CD4-positive, alpha-beta memory T cell (primary cell): ENCODE measurements around the gene ELMO1. TPM values are rescaled to one million over a fixed set of nuclear protein-coding genes. Genes with fewer than 3 reads are reported as not detected.

Source experiments
- CTCF ChIA-PET: fragments of 350-600 bp; sonication (Branson Sonifier 250); formaldehyde crosslinking; loops from one replicate; lab custom pipeline; 2021; ENCODE audit warnings: inconsistent platforms; ENCODE audit not compliant: partially characterized antibody; lab: Charles Lee
- POLR2A ChIA-PET: fragments of 350-600 bp; sonication (Branson Sonifier 250); formaldehyde crosslinking; loops from one replicate; lab custom pipeline; 2021; ENCODE audit not compliant: partially characterized antibody; lab: Charles Lee
- DNase-seq, 5 donors: peaks; one replicate each; pipeline versions ENCODE4 v3.0.0 to v3.0.0-alpha.2; 2020 to 2022; ENCODE audit warnings: mixed read lengths in 1 of 5
- H3K27ac ChIP-seq: one replicate; pipeline ENCODE4 v1.7.0; 2013; ENCODE audit warnings: low read depth, low read length
- H3K27me3 ChIP-seq: 2 replicates; pipeline ENCODE4 v1.7.0; 2013; ENCODE audit warnings: mild to moderate bottlenecking, low read length, moderate library complexity; ENCODE audit not compliant: insufficient read depth
- H3K36me3 ChIP-seq: 2 replicates; pipeline ENCODE4 v1.7.0; 2013; ENCODE audit warnings: mild to moderate bottlenecking, low read length, moderate library complexity; ENCODE audit not compliant: insufficient read depth
- H3K4me1 ChIP-seq: 2 replicates; pipeline ENCODE4 v1.7.0; 2013; ENCODE audit warnings: mild to moderate bottlenecking, low read length, moderate library complexity; ENCODE audit not compliant: insufficient read depth
- H3K4me3 ChIP-seq, 2 donors: one replicate each; pipeline ENCODE4 v1.7.0; 2013; ENCODE audit warnings: low read length in 2 of 2, mild to moderate bottlenecking in 1 of 2
- H3K9me3 ChIP-seq, 2 donors: one replicate each; pipeline ENCODE4 v1.7.0; 2013; ENCODE audit warnings: low read length in 2 of 2, control low read depth in 1 of 2; ENCODE audit not compliant: control insufficient read depth in 1 of 2
- H3K27ac Mint-ChIP-seq, 7 donors: one replicate each; pipeline ENCODE4 v1.8.0; 2020 to 2021; ENCODE audit warnings: mixed read lengths in 7 of 7, mild to moderate bottlenecking in 6 of 7, inconsistent platforms in 3 of 7, moderate library complexity in 3 of 7
- H3K27me3 Mint-ChIP-seq, 2 donors: one replicate each; pipeline ENCODE4 v1.8.0; 2020 to 2021; ENCODE audit warnings: mixed read lengths in 2 of 2
- H3K36me3 Mint-ChIP-seq, 2 donors: one replicate each; pipeline ENCODE4 v1.8.0; 2020 to 2021; ENCODE audit warnings: mixed read lengths in 2 of 2, inconsistent platforms in 1 of 2, mild to moderate bottlenecking in 1 of 2
- H3K4me1 Mint-ChIP-seq, 4 donors: one replicate each; pipeline ENCODE4 v1.8.0; 2020 to 2021; ENCODE audit warnings: mixed read lengths in 4 of 4, mild to moderate bottlenecking in 1 of 4
- H3K4me3 Mint-ChIP-seq, 8 donors: one replicate each; pipeline ENCODE4 v1.8.0; 2020 to 2021; ENCODE audit warnings: mixed read lengths in 8 of 8, mild to moderate bottlenecking in 7 of 8, moderate library complexity in 6 of 8, inconsistent platforms in 3 of 8
- H3K9me3 Mint-ChIP-seq, 8 donors: one replicate each; pipeline ENCODE4 v1.8.0; 2020 to 2021; ENCODE audit warnings: mixed read lengths in 8 of 8, mild to moderate bottlenecking in 5 of 8, inconsistent platforms in 3 of 8, moderate library complexity in 1 of 8
- intact Hi-C: fragments of 100-400 bp; cut with micrococcal nuclease; formaldehyde crosslinking; loops from one replicate; pipeline ENCODE4 v1.15.1; 2023
- polyA plus RNA-seq, 2 donors: library from polyadenylated mRNA; unstranded; fragments of 300-500 nt; fragmentation: Illumina TruSeq; gene quantifications; one replicate each; pipeline ENCODE4 v1.2.3, GENCODE V29; 2021
- total RNA-seq, 2 experiments: library from RNA; stranded (reverse); gene quantifications; one replicate each; pipeline ENCODE4 v1.2.3, GENCODE V29; 2021

Gene ELMO1
- total and polyA plus RNA-seq, 4 experiments from 2014 or later: 45.1 to 131 (median 111) TPM

DNA sequence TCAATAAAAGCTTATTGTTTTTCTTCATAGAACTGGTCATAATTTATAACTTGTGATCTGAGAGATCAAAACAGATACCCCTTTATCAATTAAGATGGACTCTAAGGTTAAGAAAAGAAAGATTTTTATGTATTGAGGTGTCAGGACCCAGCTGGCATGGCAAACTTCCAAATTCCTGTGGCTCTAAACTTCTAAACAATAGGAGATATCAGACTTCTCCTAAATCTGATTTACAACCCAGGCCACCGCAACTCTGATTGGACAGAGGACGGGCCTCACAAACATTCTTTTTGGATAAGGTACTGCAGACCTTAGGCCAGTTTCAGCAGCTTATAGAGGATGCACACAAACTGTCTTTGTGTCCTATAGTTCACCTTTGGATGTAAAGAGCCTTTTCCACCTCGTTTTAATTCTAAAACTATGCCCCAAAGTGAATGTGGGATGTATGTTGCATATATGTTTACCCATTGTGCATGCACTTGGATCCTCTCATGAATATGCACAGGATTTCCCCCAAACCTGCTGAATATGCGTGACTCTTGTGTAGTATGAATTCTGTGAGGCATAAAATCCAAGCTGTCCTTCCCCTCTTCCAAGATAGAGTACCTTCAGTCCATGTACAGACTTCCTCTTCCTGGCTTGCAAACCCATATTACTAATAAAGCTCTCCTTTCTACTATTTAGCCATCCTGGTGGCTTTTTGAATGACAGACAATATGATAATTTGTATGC, 69.0 kb downstream of the ELMO1 start:
- Mint-ChIP-seq H3K9me3 (peaks cover 0 to 26% (median 16%) of the 10 kb centered on the region in 8 donors), H3K27me3 (no peaks in the 10 kb centered on the region), H3K4me1 (peaks cover 26 to 41% (median 31%) of the 10 kb centered on the region in 4 donors), H3K4me3 (peak overlapping the region in 1 of 8 donors; percentile 43), H3K36me3 (peaks cover 24 to 47% of the 10 kb centered on the region in 2 donors), H3K27ac (peak overlapping the region in 3 of 7 donors; percentile 2 to 36 (median 10))
- Histone ChIP-seq H3K27ac (no peak overlapping the region), H3K4me1 (no peaks in the 10 kb centered on the region), H3K36me3 (no peaks in the 10 kb centered on the region), H3K9me3 (peaks cover 0 to 2% of the 10 kb centered on the region in 2 donors), H3K27me3 (no peaks in the 10 kb centered on the region), H3K4me3 (no peak overlapping the region)
- ChIA-PET POLR2A (no interaction called here), CTCF (interaction anchor here (0.9 kb wide), 1 partner anchor 26 kb away, joined by 3 read pairs; no protein-coding TSS in a partner anchor)
- intact Hi-C loops: loop anchor here (2.0 kb wide), 1 partner anchor 15 kb away; no protein-coding TSS in a partner anchor
- DNase-seq: no peak

DNA sequence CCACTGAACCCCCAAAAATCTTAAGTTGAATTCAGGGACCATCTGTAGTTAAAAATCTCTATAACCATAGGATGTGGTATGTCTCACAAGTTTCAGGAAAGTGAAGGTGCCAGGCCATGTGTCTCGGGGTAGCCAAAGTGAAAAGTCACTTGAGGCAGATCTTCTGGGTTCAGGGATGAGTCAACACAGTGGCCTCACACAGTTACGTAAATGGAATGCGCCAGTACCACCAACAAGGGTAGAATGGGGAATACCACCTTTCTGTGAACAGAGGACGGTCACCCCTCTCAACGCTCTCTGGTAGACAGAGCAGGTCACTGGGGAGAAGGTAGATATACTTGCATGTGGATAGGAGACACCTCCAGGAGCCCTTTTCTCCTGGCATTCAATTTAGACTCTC, 71.4 kb downstream of the ELMO1 start:
- peaks cover 0 to 2% of the 10 kb centered on the region in 2 donors for H3K9me3 ChIP-seq
- H3K4me1 Mint-ChIP-seq: peaks cover 20 to 32% (median 21%) of the 10 kb centered on the region in 4 donors
- H3K27ac Mint-ChIP-seq: no peak overlapping the region
- peaks cover 0 to 26% (median 16%) of the 10 kb centered on the region in 8 donors for H3K9me3 Mint-ChIP-seq
- no peaks in the 10 kb centered on the region for H3K36me3 ChIP-seq
- DNase-seq: no peak
- no peaks in the 10 kb centered on the region for H3K27me3 ChIP-seq
- H3K4me3 Mint-ChIP-seq: no peak overlapping the region
- no peaks in the 10 kb centered on the region for H3K27me3 Mint-ChIP-seq
- peaks cover 27 to 61% of the 10 kb centered on the region in 2 donors for H3K36me3 Mint-ChIP-seq
- H3K4me1 ChIP-seq: no peaks in the 10 kb centered on the region
- no peak overlapping the region for H3K4me3 ChIP-seq
- ChIA-PET POLR2A (no interaction called here), CTCF (no interaction called here)
- H3K27ac ChIP-seq: no peak overlapping the region
- intact Hi-C loops: no loop called here

DNA sequence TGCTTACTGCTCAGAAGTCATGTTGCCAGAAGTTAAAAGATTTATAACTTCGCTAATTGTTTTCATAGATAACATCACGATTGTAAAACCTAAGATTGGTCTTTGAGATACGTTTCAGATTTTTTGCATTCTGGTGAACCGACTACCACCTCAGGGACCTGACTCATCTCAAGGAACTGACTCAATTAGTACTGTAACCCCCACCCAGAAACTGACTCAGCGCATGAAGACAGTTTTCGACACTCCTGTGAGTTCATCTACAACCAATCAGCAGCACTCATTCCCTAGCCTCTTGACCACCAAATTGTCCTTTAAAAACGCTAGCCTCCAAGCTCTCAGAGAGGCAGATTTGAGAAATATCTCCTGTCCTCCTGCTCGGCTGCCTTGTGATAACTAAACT, 72.3 kb downstream of the ELMO1 start:
- intact Hi-C loops: no loop called here
- Mint-ChIP-seq H3K4me1 (peaks cover 20 to 34% (median 21%) of the 10 kb centered on the region in 4 donors), H3K27me3 (no peaks in the 10 kb centered on the region), H3K36me3 (peaks cover 27 to 63% of the 10 kb centered on the region in 2 donors), H3K4me3 (peak overlapping the region in 2 of 8 donors; percentile 3 to 26), H3K9me3 (peaks cover 0 to 26% (median 16%) of the 10 kb centered on the region in 8 donors), H3K27ac (peak overlapping the region in 2 of 7 donors; percentile 0 to 57)
- Histone ChIP-seq H3K9me3 (peaks cover 0 to 2% of the 10 kb centered on the region in 2 donors), H3K27me3 (no peaks in the 10 kb centered on the region), H3K27ac (no peak overlapping the region), H3K36me3 (no peaks in the 10 kb centered on the region), H3K4me1 (peaks cover 5% of the 10 kb centered on the region), H3K4me3 (no peak overlapping the region)
- ChIA-PET CTCF (no interaction called here), POLR2A (no interaction called here)
- no peak for DNase-seq

DNA sequence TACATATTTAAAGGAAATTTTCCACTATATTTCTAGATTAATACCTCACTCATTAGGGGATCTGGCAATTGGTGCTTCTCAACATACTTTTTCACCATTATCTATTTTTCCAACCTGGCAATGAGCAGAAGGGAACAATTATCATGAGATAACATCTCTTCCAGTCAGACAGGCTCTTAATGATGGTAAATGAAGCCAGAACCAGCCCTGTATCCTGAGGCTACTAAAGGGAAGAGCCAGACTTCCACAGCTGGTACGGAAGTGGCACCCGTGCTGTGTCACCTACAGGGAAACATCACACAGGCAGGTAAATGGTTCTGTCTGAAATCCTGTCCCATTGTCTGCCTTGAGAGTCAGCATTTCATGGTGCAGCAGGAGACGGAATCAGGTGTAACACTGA, 75.9 kb downstream of the ELMO1 start:
- H3K36me3 Mint-ChIP-seq: peaks cover 21 to 49% of the 10 kb centered on the region in 2 donors
- no peak overlapping the region for H3K27ac Mint-ChIP-seq
- intact Hi-C loops: no loop called here
- Histone ChIP-seq H3K4me3 (no peak overlapping the region), H3K27ac (no peak overlapping the region), H3K9me3 (peaks cover 0 to 2% of the 10 kb centered on the region in 2 donors), H3K36me3 (no peaks in the 10 kb centered on the region), H3K27me3 (no peaks in the 10 kb centered on the region), H3K4me1 (peaks cover 5% of the 10 kb centered on the region)
- no peak overlapping the region for H3K4me3 Mint-ChIP-seq
- no peak for DNase-seq
- CTCF ChIA-PET: interaction anchor here (1.1 to 1.2 kb wide), 2 partner anchors 8 to 88 kb away, joined by 4 to 5 read pairs; no protein-coding TSS in a partner anchor
- peaks cover 0 to 15% (median 12%) of the 10 kb centered on the region in 8 donors for H3K9me3 Mint-ChIP-seq
- POLR2A ChIA-PET: no interaction called here
- peaks cover 16 to 41% (median 25%) of the 10 kb centered on the region in 4 donors for H3K4me1 Mint-ChIP-seq
- H3K27me3 Mint-ChIP-seq: no peaks in the 10 kb centered on the region

DNA sequence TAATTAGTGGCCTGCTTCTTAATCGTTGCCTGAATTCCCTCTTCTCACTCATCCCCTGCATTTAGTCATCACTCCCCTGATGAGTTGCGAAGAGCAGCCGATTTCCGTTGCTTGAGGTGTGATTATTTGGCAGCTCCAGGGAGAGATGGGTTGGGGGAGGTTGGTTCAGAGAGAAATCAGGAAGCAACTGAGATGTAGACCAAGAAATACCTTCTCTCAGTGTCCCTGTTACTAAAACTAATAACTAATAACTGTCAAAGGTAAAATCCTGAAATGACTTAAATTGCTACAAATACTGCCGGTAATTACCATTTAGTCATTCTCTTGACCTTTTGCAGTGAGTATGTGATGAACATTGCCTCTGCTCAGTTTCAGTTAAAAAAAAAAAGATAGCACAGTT, 76.9 kb downstream of the ELMO1 start:
- no peaks in the 10 kb centered on the region for H3K36me3 ChIP-seq
- H3K4me3 Mint-ChIP-seq: no peak overlapping the region
- peaks cover 17 to 39% of the 10 kb centered on the region in 2 donors for H3K36me3 Mint-ChIP-seq

DNA sequence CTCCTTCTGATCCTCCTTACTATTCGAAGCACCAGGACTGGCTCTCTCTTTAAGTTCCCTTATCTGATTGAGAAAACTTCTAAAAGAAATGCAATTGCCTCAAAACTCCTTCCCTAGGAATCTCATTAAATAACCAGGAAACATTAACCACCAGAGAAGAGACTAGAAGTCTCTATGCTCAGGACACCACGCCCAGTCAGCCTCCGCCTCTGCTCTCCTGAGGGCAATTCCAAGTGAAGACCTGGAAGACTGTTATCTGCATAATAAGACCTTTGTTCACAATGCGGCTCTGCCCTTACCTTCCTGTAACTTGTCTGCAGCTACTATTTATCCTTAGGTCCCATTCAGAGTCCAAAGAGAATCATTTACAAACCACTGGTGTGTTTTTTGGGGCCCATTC, 78.8 kb downstream of the ELMO1 start:
- no peaks in the 10 kb centered on the region for H3K27me3 Mint-ChIP-seq
- Histone ChIP-seq H3K9me3 (no peaks in the 10 kb centered on the region), H3K27ac (no peak overlapping the region), H3K36me3 (no peaks in the 10 kb centered on the region), H3K27me3 (no peaks in the 10 kb centered on the region), H3K4me1 (peaks cover 30% of the 10 kb centered on the region), H3K4me3 (no peak overlapping the region)
- intact Hi-C loops: loop anchor here (5.0 kb wide), 1 partner anchor 42 kb away; no protein-coding TSS in a partner anchor
- peaks cover 5 to 23% of the 10 kb centered on the region in 2 donors for H3K36me3 Mint-ChIP-seq
- H3K27ac Mint-ChIP-seq: peak overlapping the region in 1 of 7 donors; percentile 25
- no peak for DNase-seq
- POLR2A ChIA-PET: no interaction called here
- H3K9me3 Mint-ChIP-seq: no peaks in the 10 kb centered on the region
- H3K4me1 Mint-ChIP-seq: peaks cover 34 to 54% (median 44%) of the 10 kb centered on the region in 4 donors
- no peak overlapping the region for H3K4me3 Mint-ChIP-seq
- CTCF ChIA-PET: no interaction called here

More for the DNA sequence above, 76.9 kb downstream of the ELMO1 start:
- POLR2A ChIA-PET: no interaction called here
- H3K27ac Mint-ChIP-seq: peak overlapping the region in 2 of 7 donors; percentile 11 to 27
- Histone ChIP-seq H3K27me3 (no peaks in the 10 kb centered on the region), H3K4me1 (peaks cover 12% of the 10 kb centered on the region), H3K4me3 (no peak overlapping the region), H3K9me3 (peaks cover 0 to 2% of the 10 kb centered on the region in 2 donors), H3K27ac (no peak overlapping the region)
- intact Hi-C loops: no loop called here
- no peaks in the 10 kb centered on the region for H3K27me3 Mint-ChIP-seq
- CTCF ChIA-PET: no interaction called here
- no peak for DNase-seq
- H3K4me1 Mint-ChIP-seq: peaks cover 22 to 43% (median 31%) of the 10 kb centered on the region in 4 donors
- H3K9me3 Mint-ChIP-seq: peaks cover 0 to 11% (median 7%) of the 10 kb centered on the region in 8 donors

DNA sequence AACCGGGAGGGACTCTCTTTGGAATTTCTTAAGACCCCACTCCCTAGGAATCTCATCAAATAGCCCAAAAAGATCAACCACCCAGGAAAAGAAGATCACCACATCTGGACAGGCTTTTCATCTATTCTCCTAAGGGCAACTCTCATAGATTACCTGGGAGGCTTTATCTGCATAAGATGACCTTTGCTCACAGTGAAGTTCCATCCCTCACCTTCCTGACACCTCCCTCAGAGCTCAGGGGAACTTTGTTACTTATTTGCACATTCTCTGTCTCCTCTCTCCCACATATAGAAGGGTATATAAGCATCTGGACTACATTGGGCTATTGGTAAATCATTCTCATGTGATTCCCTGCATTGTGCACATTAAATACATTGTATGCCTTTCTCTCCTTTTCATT, 80.1 kb downstream of the ELMO1 start:
- Histone ChIP-seq H3K4me3 (no peak overlapping the region), H3K4me1 (peaks cover 44% of the 10 kb centered on the region), H3K36me3 (no peaks in the 10 kb centered on the region), H3K27me3 (no peaks in the 10 kb centered on the region), H3K9me3 (no peaks in the 10 kb centered on the region), H3K27ac (no peak overlapping the region)
- CTCF ChIA-PET: no interaction called here
- no peak for DNase-seq
- Mint-ChIP-seq H3K27me3 (no peaks in the 10 kb centered on the region), H3K9me3 (no peaks in the 10 kb centered on the region), H3K4me1 (peaks cover 43 to 68% (median 56%) of the 10 kb centered on the region in 4 donors), H3K4me3 (no peak overlapping the region), H3K36me3 (peaks cover 5 to 18% of the 10 kb centered on the region in 2 donors), H3K27ac (no peak overlapping the region)
- POLR2A ChIA-PET: no interaction called here
- intact Hi-C loops: loop anchor here (5.0 kb wide), 1 partner anchor 44 kb away; no protein-coding TSS in a partner anchor
